Measurements from ENCODE around the gene ALDH4A1. TPM values are rescaled to one million over a fixed set of nuclear protein-coding genes. Genes with fewer than 3 reads are reported as not detected.

ALDH4A1 gene
- total RNA-seq, 8 experiments from 2014 or later, result 3.0 to 57.5 (median 8.8) TPM

- Histone ChIP-seq H3K4me1 (replicated peaks in 1 of 2) (peaks cover 13 to 14% of the 10 kb centered on the region in 2 donors), H3K4me3 (no peak overlapping the region), H3K27ac (no peak overlapping the region)
- in situ Hi-C loops (cut with MboI; ENCODE audit: low pct_unique_long_range_greater_than_20kb in 2 of 9, low sequenced_read_pairs in 9 of 9, unreplicated experiment in 9 of 9), result loop anchor here in 5 of 9 experiments (25.0 kb wide), 3 partner anchors 147 to 747 kb away; partner anchors contain the start of gene HTR6 (in 1 of the 5)
- WGBS, 10 experiments, result 61 to 100% (median 86%) methylated on average over 3 to 5 of the region's 7 CpGs; no CpG with 5 or more reads in 2 of the 10 experiments
- ATAC-seq (replicated peaks in 6 of 8), result no peak
These were observed 13.0 kb upstream of the ALDH4A1 start for GRCh38 chr1:18915341-18915740.

- peak; percentile 64 to 97 (median 84) for ATAC-seq (replicated peaks in 6 of 8)
- H3K4me1 ChIP-seq (replicated peaks in 1 of 2), result no peaks in the 10 kb centered on the region
- WGBS, 10 experiments, result 22 to 80% (median 52%) methylated on average over 1 to 15 of the region's 22 CpGs; no CpG with 5 or more reads in 6 of the 10 experiments
- no peak overlapping the region for H3K4me3 ChIP-seq
- in situ Hi-C loops (cut with MboI; ENCODE audit: low pct_unique_long_range_greater_than_20kb in 2 of 9, low sequenced_read_pairs in 9 of 9, unreplicated experiment in 9 of 9), result loop anchor here in 5 of 9 experiments (25.0 kb wide), 3 partner anchors 149 to 749 kb away; partner anchors contain the start of gene HTR6 (in 1 of the 5)
- no peak overlapping the region for H3K27ac ChIP-seq
These were observed 10.9 kb upstream of the ALDH4A1 start for GRCh38 chr1:18913065-18913835.

- WGBS, 10 experiments, result 60 to 100% (median 96%) methylated on average over 1 to 3 of the region's 3 CpGs; no CpG with 5 or more reads in 2 of the 10 experiments
- in situ Hi-C loops (cut with MboI; ENCODE audit: low pct_unique_long_range_greater_than_20kb in 2 of 9, low sequenced_read_pairs in 9 of 9, unreplicated experiment in 9 of 9), result loop anchor here in 5 of 9 experiments (25.0 kb wide), 3 partner anchors 150 to 750 kb away; partner anchors contain the start of gene HTR6 (in 1 of the 5)
- Histone ChIP-seq H3K27ac (no peak overlapping the region), H3K4me3 (no peak overlapping the region), H3K4me1 (replicated peaks in 1 of 2) (peaks cover 0 to 5% of the 10 kb centered on the region in 2 donors)
- no peak for ATAC-seq (replicated peaks in 6 of 8)
These were observed 10.2 kb upstream of the ALDH4A1 start for GRCh38 chr1:18912550-18912949.

GRCh38 chr1:18908911-18909771 lies 6.8 kb upstream of the ALDH4A1 start:
- H3K27ac ChIP-seq, result no peak overlapping the region
- H3K4me3 ChIP-seq, result no peak overlapping the region
- 56 to 100% (median 87%) methylated on average over 1 to 13 of the region's 17 CpGs for WGBS, 10 experiments
- ATAC-seq (replicated peaks in 6 of 8), result no peak
- peaks cover 0 to 9% of the 10 kb centered on the region in 2 donors for H3K4me1 ChIP-seq (replicated peaks in 1 of 2)
- in situ Hi-C loops (cut with MboI; ENCODE audit: low pct_unique_long_range_greater_than_20kb in 2 of 9, low sequenced_read_pairs in 9 of 9, unreplicated experiment in 9 of 9), result loop anchor here in 6 of 9 experiments (10.0 to 25.0 kb wide), 4 partner anchors 153 to 753 kb away; partner anchors contain the start of gene HTR6 (in 1 of the 6)

- Histone ChIP-seq H3K4me3 (no peak overlapping the region), H3K27ac (no peak overlapping the region), H3K4me1 (replicated peaks in 1 of 2) (peaks cover 3 to 12% of the 10 kb centered on the region in 2 donors)
- peak in 1 of 8 experiments; percentile 16 for ATAC-seq (replicated peaks in 6 of 8)
- WGBS, 10 experiments, result 24 to 89% (median 60%) methylated on average over 3 to 13 of the region's 22 CpGs; no CpG with 5 or more reads in 2 of the 10 experiments
- in situ Hi-C loops (cut with MboI; ENCODE audit: low pct_unique_long_range_greater_than_20kb in 2 of 9, low sequenced_read_pairs in 9 of 9, unreplicated experiment in 9 of 9), result loop anchor here in 6 of 9 experiments (10.0 to 25.0 kb wide), 4 partner anchors 154 to 754 kb away; partner anchors contain the start of gene HTR6 (in 1 of the 6)
These were observed 5.8 kb upstream of the ALDH4A1 start for GRCh38 chr1:18907917-18908845.

GRCh38 chr1:18907021-18907916 lies 4.9 kb upstream of the ALDH4A1 start:
- Histone ChIP-seq H3K4me1 (replicated peaks in 1 of 2) (peaks cover 4 to 12% of the 10 kb centered on the region in 2 donors), H3K27ac (no peak overlapping the region), H3K4me3 (no peak overlapping the region)
- WGBS, 10 experiments, result 0 to 82% (median 17%) methylated on average over 1 to 11 of the region's 16 CpGs; no CpG with 5 or more reads in 1 of the 10 experiments
- in situ Hi-C loops (cut with MboI; ENCODE audit: low pct_unique_long_range_greater_than_20kb in 2 of 9, low sequenced_read_pairs in 9 of 9, unreplicated experiment in 9 of 9), result loop anchor here in 6 of 9 experiments (10.0 to 25.0 kb wide), 4 partner anchors 155 to 755 kb away; partner anchors contain the start of gene HTR6 (in 1 of the 6)
- peak in 2 of 8 experiments; percentile 4 to 6 for ATAC-seq (replicated peaks in 6 of 8)

- WGBS, 10 experiments, result 35 to 80% (median 52%) methylated on average over 1 to 8 of the region's 8 CpGs
- no peak overlapping the region for H3K27ac ChIP-seq
- peaks cover 7 to 17% of the 10 kb centered on the region in 2 donors for H3K4me1 ChIP-seq (replicated peaks in 1 of 2)
- no peak for ATAC-seq (replicated peaks in 6 of 8)
- in situ Hi-C loops (cut with MboI; ENCODE audit: low pct_unique_long_range_greater_than_20kb in 2 of 9, low sequenced_read_pairs in 9 of 9, unreplicated experiment in 9 of 9), result loop anchor here in 6 of 9 experiments (10.0 to 25.0 kb wide), 4 partner anchors 159 to 759 kb away; partner anchors contain the start of gene HTR6 (in 1 of the 6)
- peak overlapping the region; percentile 47 to 76 (median 63) for H3K4me3 ChIP-seq
These were observed 969 bp upstream of the ALDH4A1 start for GRCh38 chr1:18903291-18903756.

GRCh38 chr1:18901952-18902522 lies 318 bp downstream of the ALDH4A1 start:
- peak in 7 of 8 experiments; percentile 0 to 11 (median 7) for ATAC-seq (replicated peaks in 6 of 8)
- peaks cover 7 to 9% of the 10 kb centered on the region in 2 donors for H3K4me1 ChIP-seq (replicated peaks in 1 of 2)
- H3K4me3 ChIP-seq, result peak overlapping the region; percentile 47 to 76 (median 63)
- in situ Hi-C loops (cut with MboI; ENCODE audit: low pct_unique_long_range_greater_than_20kb in 2 of 9, low sequenced_read_pairs in 9 of 9, unreplicated experiment in 9 of 9), result loop anchor here in 6 of 9 experiments (10.0 to 25.0 kb wide), 4 partner anchors 160 to 760 kb away; partner anchors contain the start of gene HTR6 (in 1 of the 6)
- peak overlapping the region; percentile 86 to 93 for H3K27ac ChIP-seq
- WGBS, 10 experiments, result 0 to 6% (median 0%) methylated on average over 2 to 34 of the region's 44 CpGs; no CpG with 5 or more reads in 5 of the 10 experiments

- WGBS, 10 experiments, result 0 to 60% (median 34%) methylated on average over 1 to 9 of the region's 9 CpGs; no CpG with 5 or more reads in 1 of the 10 experiments
- Histone ChIP-seq H3K4me1 (replicated peaks in 1 of 2) (peaks cover 7 to 8% of the 10 kb centered on the region in 2 donors), H3K27ac (no peak overlapping the region), H3K4me3 (peak overlapping the region; percentile 47 to 76 (median 63))
- ATAC-seq (replicated peaks in 6 of 8), result no peak
- in situ Hi-C loops (cut with MboI; ENCODE audit: low pct_unique_long_range_greater_than_20kb in 2 of 9, low sequenced_read_pairs in 9 of 9, unreplicated experiment in 9 of 9), result loop anchor here in 6 of 9 experiments (10.0 to 25.0 kb wide), 4 partner anchors 161 to 761 kb away; partner anchors contain the start of gene HTR6 (in 1 of the 6)
These were observed 1.0 kb downstream of the ALDH4A1 start for GRCh38 chr1:18901147-18901951.

Data from motor neuron (in vitro differentiated cells).